HEK293 (cell line): ENCODE measurements around the gene MT1B.

Experiments used
- CTCF ChIA-PET: fragments of 350-600 bp; formaldehyde crosslinking; extraction: SDS; loops from one replicate; lab custom pipeline; 2021; ENCODE audit warnings: antibody characterized with exemption; lab: Yijun Ruan, JAX
- POLR2A ChIA-PET: fragments of 300-600 bp; formaldehyde crosslinking; extraction: SDS; loops from one replicate; lab custom pipeline; 2020; ENCODE audit warnings: antibody characterized with exemption, inconsistent platforms; lab: Yijun Ruan, JAX
- H3K27ac ChIP-seq: fragments of 200-500 bp; sonication (Bioruptor generic); 2 replicates; pipeline ENCODE4 v1.5.1; 2014; ENCODE audit warnings: low read depth, low read length, control low read depth, inconsistent platforms; ENCODE audit errors: extremely low read depth
- H3K36me3 ChIP-seq, 2 experiments: fragments of 200-500 bp in 1 of 2; sonication (Bioruptor generic) in 1 of 2; 1 replicate in 1 of 2; 2 replicates in 1 of 2; pipeline ENCODE4 v1.5.1; 2014 to 2017; ENCODE audit warnings: inconsistent platforms in 2 of 2, low read length in 2 of 2; ENCODE audit not compliant: control insufficient read depth in 2 of 2, insufficient read depth in 1 of 2
- H3K4me1 ChIP-seq: fragments of 200-500 bp; sonication (Bioruptor generic); 2 replicates; pipeline ENCODE4 v1.5.1; 2014; ENCODE audit warnings: mild to moderate bottlenecking, low read length, inconsistent platforms; ENCODE audit not compliant: control insufficient read depth, insufficient read depth
- H3K4me3 ChIP-seq: 2 replicates; pipeline ENCODE4 v1.5.1; 2011; ENCODE audit warnings: low read depth, mild to moderate bottlenecking, control low read depth, low read length, moderate library complexity
- H3K9me3 ChIP-seq: fragments of 200-500 bp; sonication (Bioruptor generic); 2 replicates; pipeline ENCODE4 v1.5.1; 2014; ENCODE audit warnings: low read depth, low read length, inconsistent platforms; ENCODE audit not compliant: control insufficient read depth, insufficient read depth
- GLIS1 ChIP-seq: fragments of 450-650 bp; formaldehyde crosslinking; IDR thresholded peaks from 2 replicates; pipeline ENCODE4 v1.5.1; 2016; ENCODE audit warnings: missing biosample characterization, missing genetic modification characterization
- KLF16 ChIP-seq: fragments of 450-650 bp; formaldehyde crosslinking; IDR thresholded peaks from 2 replicates; pipeline ENCODE4 v1.5.1; 2017; ENCODE audit warnings: missing biosample characterization, missing genetic modification characterization
- KLF8 ChIP-seq: fragments of 450-650 bp; formaldehyde crosslinking; IDR thresholded peaks from 2 replicates; pipeline ENCODE4 v1.5.1; 2016; ENCODE audit warnings: missing biosample characterization, missing genetic modification characterization
- PRDM6 ChIP-seq: fragments of 450-650 bp; formaldehyde crosslinking; IDR thresholded peaks from 2 replicates; pipeline ENCODE4 v1.5.1; 2017; ENCODE audit warnings: missing biosample characterization, missing genetic modification characterization
- REST ChIP-seq: fragments of 450-650 bp; formaldehyde crosslinking; IDR thresholded peaks from 2 replicates; pipeline ENCODE4 v1.5.1; 2016; ENCODE audit warnings: missing biosample characterization, missing genetic modification characterization
- YY2 ChIP-seq: fragments of 450-650 bp; formaldehyde crosslinking; IDR thresholded peaks from 2 replicates; pipeline ENCODE4 v1.5.1; 2016; ENCODE audit warnings: missing biosample characterization, missing genetic modification characterization
- ZBTB6 ChIP-seq: fragments of 450-650 bp; formaldehyde crosslinking; IDR thresholded peaks from 2 replicates; pipeline ENCODE4 v1.5.1; 2017; ENCODE audit warnings: missing biosample characterization, missing genetic modification characterization
- ZNF138 ChIP-seq: fragments of 450-650 bp; formaldehyde crosslinking; IDR thresholded peaks from 2 replicates; pipeline ENCODE4 v1.5.1; 2016; ENCODE audit warnings: missing biosample characterization, missing genetic modification characterization, borderline replicate concordance
- ZNF146 ChIP-seq: fragments of 450-650 bp; formaldehyde crosslinking; IDR thresholded peaks from 2 replicates; pipeline ENCODE4 v1.5.1; 2016; ENCODE audit warnings: missing biosample characterization, missing genetic modification characterization
- ZNF169 ChIP-seq: fragments of 450-650 bp; formaldehyde crosslinking; IDR thresholded peaks from 2 replicates; pipeline ENCODE4 v1.5.1; 2016; ENCODE audit warnings: missing biosample characterization, missing genetic modification characterization
- ZNF174 ChIP-seq: fragments of 450-650 bp; formaldehyde crosslinking; IDR thresholded peaks from 2 replicates; pipeline ENCODE4 v1.5.0; 2017; ENCODE audit warnings: missing biosample characterization, mild to moderate bottlenecking, missing genetic modification characterization
- ZNF341 ChIP-seq: fragments of 450-650 bp; formaldehyde crosslinking; IDR thresholded peaks from 2 replicates; pipeline ENCODE4; 2016; ENCODE audit warnings: low read depth, missing biosample characterization, missing genetic modification characterization
- ZNF398 ChIP-seq: fragments of 450-650 bp; formaldehyde crosslinking; IDR thresholded peaks from 2 replicates; pipeline ENCODE4 v1.5.1; 2017; ENCODE audit warnings: missing biosample characterization, missing genetic modification characterization
- ZNF404 ChIP-seq: fragments of 450-650 bp; formaldehyde crosslinking; IDR thresholded peaks from 2 replicates; pipeline ENCODE4 v1.5.1; 2017; ENCODE audit warnings: missing biosample characterization, missing genetic modification characterization
- ZNF513 ChIP-seq: fragments of 450-650 bp; IDR thresholded peaks from 2 replicates; pipeline ENCODE4 v1.5.1; 2018; ENCODE audit warnings: missing biosample characterization, missing genetic modification characterization
- ZNF596 ChIP-seq: fragments of 450-650 bp; IDR thresholded peaks from 2 replicates; pipeline ENCODE4 v1.5.0; 2018; ENCODE audit warnings: missing biosample characterization, mild to moderate bottlenecking, missing genetic modification characterization, moderate library complexity
- ZNF658 ChIP-seq: fragments of 450-650 bp; formaldehyde crosslinking; IDR thresholded peaks from 2 replicates; pipeline ENCODE4; 2016; ENCODE audit warnings: missing biosample characterization, missing genetic modification characterization
- ZNF677 ChIP-seq: fragments of 450-650 bp; IDR thresholded peaks from 2 replicates; pipeline ENCODE4 v1.5.0; 2018; ENCODE audit warnings: missing biosample characterization, mild to moderate bottlenecking, missing genetic modification characterization, moderate library complexity
- ZNF692 ChIP-seq: fragments of 450-650 bp; formaldehyde crosslinking; IDR thresholded peaks from 2 replicates; pipeline ENCODE4 v1.5.1; 2016; ENCODE audit warnings: missing biosample characterization, missing genetic modification characterization
- ZNF792 ChIP-seq: fragments of 450-650 bp; formaldehyde crosslinking; IDR thresholded peaks from 2 replicates; pipeline ENCODE4 v1.5.1; 2016; ENCODE audit warnings: missing biosample characterization, missing genetic modification characterization
- ZSCAN4 ChIP-seq: fragments of 450-650 bp; formaldehyde crosslinking; IDR thresholded peaks from 2 replicates; pipeline ENCODE4 v1.5.1; 2017; ENCODE audit warnings: missing biosample characterization, missing genetic modification characterization

The MT1B gene

GRCh38 chr16:56645838-56646237 lies 5.8 kb upstream of the MT1B start:
- TF ChIP-seq ZNF404 (tag by site-specific recombination) (no peak), REST (peak; percentile 76), ZNF146 (no peak), GLIS1 (tag by site-specific recombination) (no peak), ZNF677 (no peak), ZNF658 (tag by site-specific recombination) (no peak)
- no peaks in the 10 kb centered on the region for H3K36me3 ChIP-seq
- ChIA-PET POLR2A (no interaction called here), CTCF (interaction anchor here (1.0 to 1.3 kb wide), 3 partner anchors 45 to 69 kb away, joined by 3 to 5 read pairs (median 4); no protein-coding TSS in a partner anchor)
- no peaks in the 10 kb centered on the region for H3K4me1 ChIP-seq
- no peak overlapping the region for H3K4me3 ChIP-seq
- H3K27ac ChIP-seq, result no peak overlapping the region
- no peaks in the 10 kb centered on the region for H3K9me3 ChIP-seq

- Histone ChIP-seq H3K4me1 (no peaks in the 10 kb centered on the region), H3K4me3 (no peak overlapping the region), H3K9me3 (no peaks in the 10 kb centered on the region), H3K36me3 (no peaks in the 10 kb centered on the region), H3K27ac (no peak overlapping the region)
- ChIA-PET POLR2A (no interaction called here), CTCF (interaction anchor here (0.7 kb wide), 1 partner anchor 71 kb away, joined by 4 read pairs; no protein-coding TSS in a partner anchor)
- TF ChIP-seq ZSCAN4 (tag by site-specific recombination) (no peak), YY2 (tag by site-specific recombination) (no peak), ZNF658 (tag by site-specific recombination) (no peak), PRDM6 (tag by site-specific recombination) (no peak), ZNF169 (tag by site-specific recombination) (no peak), ZBTB6 (tag by site-specific recombination) (no peak), ZNF692 (tag by site-specific recombination) (no peak), KLF16 (tag by site-specific recombination) (no peak), KLF8 (tag by site-specific recombination) (no peak), ZNF341 (tag by site-specific recombination) (no peak), ZNF398 (no peak), ZNF513 (tag by site-specific recombination) (no peak), ZNF138 (tag by site-specific recombination) (no peak), ZNF792 (tag by site-specific recombination) (no peak), ZNF174 (tag by site-specific recombination) (no peak), ZNF596 (tag by site-specific recombination) (no peak)
These were observed 3.9 kb upstream of the MT1B start for GRCh38 chr16:56647641-56648431.
